CD14-positive monocyte (primary cell): Measurements from ENCODE around the gene PLVAP. TPM values are rescaled to one million over a fixed set of nuclear protein-coding genes. Genes with fewer than 3 reads are reported as not detected.

ENCODE experiments used
- DNase-seq, 3 donors: peaks; one replicate each; pipeline ENCODE4 v3.0.0-alpha.2; 2011 to 2022
- H2AFZ ChIP-seq: 2 replicates; pipeline ENCODE4 v1.6.0; 2012; ENCODE audit warnings: mild to moderate bottlenecking, low read depth, low read length, inconsistent platforms; ENCODE audit not compliant: insufficient read depth, poor library complexity, severe bottlenecking
- H3K27ac ChIP-seq, 2 donors: 1 replicate in 1 of 2; 2 replicates in 1 of 2; pipeline ENCODE4 v1.5.1; 2012 to 2013; ENCODE audit warnings: low read length in 2 of 2, control low read depth in 1 of 2, inconsistent platforms in 1 of 2, low read depth in 1 of 2, mild to moderate bottlenecking in 1 of 2
- H3K27me3 ChIP-seq, 2 donors: one replicate each; pipeline versions ENCODE4 v1.6.0 to v1.6.1; 2011 to 2013; ENCODE audit warnings: low read length in 2 of 2; ENCODE audit not compliant: control insufficient read depth in 2 of 2, insufficient read depth in 2 of 2
- H3K36me3 ChIP-seq, 2 donors: replicated peaks in 1 of 2; 1 replicate in 1 of 2; 2 replicates in 1 of 2; pipeline versions ENCODE4 v1.5.1 to v1.6.1; 2012 to 2013; ENCODE audit warnings: low read length in 2 of 2, control low read depth in 1 of 2, inconsistent platforms in 1 of 2, mild to moderate bottlenecking in 1 of 2; ENCODE audit not compliant: insufficient read depth in 2 of 2, control insufficient read depth in 1 of 2
- H3K4me1 ChIP-seq, 2 donors: 1 replicate in 1 of 2; 2 replicates in 1 of 2; pipeline versions ENCODE4 v1.5.1 to v1.6.1; 2012 to 2013; ENCODE audit warnings: low read length in 2 of 2, control low read depth in 1 of 2, inconsistent platforms in 1 of 2, mild to moderate bottlenecking in 1 of 2, moderate library complexity in 1 of 2; ENCODE audit not compliant: insufficient read depth in 2 of 2, control insufficient read depth in 1 of 2
- H3K4me2 ChIP-seq: replicated peaks from 2 replicates; pipeline ENCODE3; 2012; ENCODE audit warnings: low read length, moderate library complexity, mild to moderate bottlenecking; ENCODE audit not compliant: poor library complexity, severe bottlenecking; ENCODE audit errors: extremely low read depth
- H3K4me3 ChIP-seq, 3 experiments: fragments of 200-600 bp in 1 of 3; sonication (generic) in 1 of 3; replicated peaks in 1 of 3; 1 replicate in 2 of 3; 2 replicates in 1 of 3; pipeline ENCODE4 v1.5.1; 2011 to 2013; ENCODE audit warnings: low read length in 3 of 3, mild to moderate bottlenecking in 3 of 3, control low read depth in 2 of 3, low read depth in 2 of 3, inconsistent platforms in 1 of 3, moderate library complexity in 1 of 3
- H3K79me2 ChIP-seq: 2 replicates; pipeline ENCODE4 v1.6.0; 2012; ENCODE audit warnings: mild to moderate bottlenecking, control low read depth, inconsistent platforms, low read length, moderate library complexity; ENCODE audit not compliant: insufficient read depth
- H3K9ac ChIP-seq: 2 replicates; pipeline ENCODE4 v1.6.0; 2017; ENCODE audit warnings: low read length, mild to moderate bottlenecking; ENCODE audit not compliant: insufficient read depth, poor library complexity, severe bottlenecking
- H3K9me3 ChIP-seq, 2 donors: replicated peaks in 1 of 2; 1 replicate in 1 of 2; 2 replicates in 1 of 2; pipeline versions ENCODE4 v1.5.1 to v1.6.1; 2012 to 2013; ENCODE audit warnings: low read length in 2 of 2, control low read depth in 1 of 2; ENCODE audit not compliant: control insufficient read depth in 1 of 2, insufficient read depth in 1 of 2
- H4K20me1 ChIP-seq: 2 replicates; pipeline ENCODE4 v1.6.0; 2012; ENCODE audit warnings: mild to moderate bottlenecking, low read length, control low read depth, moderate library complexity; ENCODE audit not compliant: insufficient read depth
- H3K27ac Mint-ChIP-seq, 7 donors: one replicate each; pipeline ENCODE4 v1.8.0; 2020; ENCODE audit warnings: mild to moderate bottlenecking in 7 of 7, mixed read lengths in 7 of 7, moderate library complexity in 6 of 7, inconsistent platforms in 2 of 7
- H3K27me3 Mint-ChIP-seq, 3 donors: one replicate each; pipeline ENCODE4 v1.8.0; 2021 to 2022; ENCODE audit warnings: low read depth in 3 of 3, mild to moderate bottlenecking in 3 of 3, mixed read lengths in 3 of 3, moderate library complexity in 3 of 3, inconsistent platforms in 1 of 3
- H3K36me3 Mint-ChIP-seq, 2 donors: one replicate each; pipeline ENCODE4 v1.8.0; 2020; ENCODE audit warnings: mixed read lengths in 2 of 2, inconsistent platforms in 1 of 2, mild to moderate bottlenecking in 1 of 2
- H3K4me1 Mint-ChIP-seq: one replicate; pipeline ENCODE4 v1.8.0; 2020; ENCODE audit warnings: mild to moderate bottlenecking, mixed read lengths
- H3K4me3 Mint-ChIP-seq, 2 donors: one replicate each; pipeline ENCODE4 v1.8.0; 2020; ENCODE audit warnings: mild to moderate bottlenecking in 2 of 2, mixed read lengths in 2 of 2, moderate library complexity in 1 of 2
- H3K9me3 Mint-ChIP-seq, 7 donors: one replicate each; pipeline ENCODE4 v1.8.0; 2020 to 2022; ENCODE audit warnings: mixed read lengths in 7 of 7, mild to moderate bottlenecking in 6 of 7, moderate library complexity in 6 of 7, inconsistent platforms in 2 of 7
- WGBS: methylation state at CpG from one replicate; pipeline ENCODE4 v1.1.5; 2013; ENCODE audit warnings: missing lambda C conversion rate; ENCODE audit not compliant: insufficient coverage; 5-methylcytosine and 5-hydroxymethylcytosine counted together
- intact Hi-C, 2 donors: fragments of 100-400 bp; cut with micrococcal nuclease; formaldehyde crosslinking; loops; one replicate each; pipeline versions ENCODE4 v1.15.0 to v1.15.1; 2023
- polyA plus RNA-seq, 3 donors: library from polyadenylated mRNA; depleted of rRNA in 1 of 3; unstranded in 2 of 3; stranded (reverse) in 1 of 3; fragments of 300-500 nt in 2 of 3; fragments of >200 nt in 1 of 3; fragmentation: Illumina TruSeq in 2 of 3; gene quantifications; 1 replicate in 2 of 3; 2 replicates in 1 of 3; pipeline ENCODE4 v1.2.3, GENCODE V29; 2012 to 2021
- TF ChIP-seq, protein P1 (sequence below): fragments of 200-600 bp; IDR thresholded peaks from one replicate; pipeline ENCODE4 v1.8.0; 2022; ENCODE audit warnings: antibody characterized with exemption, mild to moderate bottlenecking

PLVAP gene
- polyA plus RNA-seq, 3 donors = 0.08 to 0.81 TPM; not detected in 1

DNA sequence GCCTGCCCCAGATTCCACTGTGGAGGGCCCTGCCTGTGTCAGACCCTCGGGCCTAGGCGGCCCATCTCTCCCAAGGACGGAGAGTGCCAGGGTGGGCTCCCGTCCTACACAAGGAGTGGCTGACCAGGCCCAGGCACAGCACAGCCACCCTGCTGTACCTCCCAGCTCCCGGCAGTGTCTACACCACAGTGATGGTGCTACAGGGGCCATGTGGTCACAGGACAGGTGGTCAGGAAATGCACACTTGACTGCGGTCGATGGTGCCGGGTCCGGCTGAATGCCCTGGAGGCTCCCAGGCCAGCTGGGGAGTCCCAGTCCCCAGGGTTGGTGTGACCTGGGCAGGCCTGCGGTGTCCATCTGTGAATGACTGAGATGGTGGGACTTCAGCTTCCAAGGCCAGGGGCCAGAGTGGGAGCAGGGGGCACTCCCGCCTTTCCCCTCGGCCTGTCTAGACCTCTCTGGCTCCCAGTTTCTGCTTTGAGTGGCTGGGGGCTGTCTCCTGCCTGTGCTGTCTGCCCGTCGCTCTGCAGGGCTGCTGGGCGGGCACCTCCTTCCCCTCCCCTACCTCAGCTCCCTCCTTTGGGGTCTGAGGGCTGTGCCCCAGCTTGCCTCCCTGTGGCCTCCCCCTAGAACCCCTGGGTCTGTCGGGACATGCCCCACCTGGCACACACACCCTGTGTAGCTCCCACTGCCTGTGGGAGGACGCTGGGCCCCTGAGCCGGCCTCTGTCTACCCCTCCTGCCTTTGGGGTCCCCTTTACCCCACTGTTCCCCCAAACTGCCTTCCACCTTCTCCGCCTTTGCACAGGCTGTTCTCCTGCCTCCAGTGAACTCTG is 55.3 kb downstream of the PLVAP start:
- Histone ChIP-seq H3K36me3 (peaks cover 39 to 51% of the 10 kb centered on the region in 2 donors), H3K9me3 (no peaks in the 10 kb centered on the region), H3K9ac (no peak overlapping the region), H3K27me3 (peaks cover 0 to 2% of the 10 kb centered on the region in 2 donors), H3K4me2 (no peak overlapping the region), H2AFZ (no peak overlapping the region), H3K27ac (no peak overlapping the region), H3K4me1 (peaks cover 12 to 17% of the 10 kb centered on the region in 2 donors), H3K79me2 (no peaks in the 10 kb centered on the region), H3K4me3 (no peak overlapping the region), H4K20me1 (peaks cover 28% of the 10 kb centered on the region)
- no peak overlapping the region for H3K4me3 Mint-ChIP-seq
- H3K36me3 Mint-ChIP-seq = peaks cover 30 to 72% of the 10 kb centered on the region in 2 donors
- H3K27me3 Mint-ChIP-seq = peaks cover 3 to 20% (median 10%) of the 10 kb centered on the region in 3 donors
- peaks cover 0 to 2% (median 0%) of the 10 kb centered on the region in 7 donors for H3K9me3 Mint-ChIP-seq
- 92% methylated on average over 19 of the region's 19 CpGs for WGBS
- TF ChIP-seq, protein P1, sequence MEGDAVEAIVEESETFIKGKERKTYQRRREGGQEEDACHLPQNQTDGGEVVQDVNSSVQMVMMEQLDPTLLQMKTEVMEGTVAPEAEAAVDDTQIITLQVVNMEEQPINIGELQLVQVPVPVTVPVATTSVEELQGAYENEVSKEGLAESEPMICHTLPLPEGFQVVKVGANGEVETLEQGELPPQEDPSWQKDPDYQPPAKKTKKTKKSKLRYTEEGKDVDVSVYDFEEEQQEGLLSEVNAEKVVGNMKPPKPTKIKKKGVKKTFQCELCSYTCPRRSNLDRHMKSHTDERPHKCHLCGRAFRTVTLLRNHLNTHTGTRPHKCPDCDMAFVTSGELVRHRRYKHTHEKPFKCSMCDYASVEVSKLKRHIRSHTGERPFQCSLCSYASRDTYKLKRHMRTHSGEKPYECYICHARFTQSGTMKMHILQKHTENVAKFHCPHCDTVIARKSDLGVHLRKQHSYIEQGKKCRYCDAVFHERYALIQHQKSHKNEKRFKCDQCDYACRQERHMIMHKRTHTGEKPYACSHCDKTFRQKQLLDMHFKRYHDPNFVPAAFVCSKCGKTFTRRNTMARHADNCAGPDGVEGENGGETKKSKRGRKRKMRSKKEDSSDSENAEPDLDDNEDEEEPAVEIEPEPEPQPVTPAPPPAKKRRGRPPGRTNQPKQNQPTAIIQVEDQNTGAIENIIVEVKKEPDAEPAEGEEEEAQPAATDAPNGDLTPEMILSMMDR = no peak
- H3K27ac Mint-ChIP-seq = peak overlapping the region in 1 of 7 donors; percentile 68
- intact Hi-C loops = no loop called here
- H3K4me1 Mint-ChIP-seq = peaks cover 14% of the 10 kb centered on the region
- peak in 1 of 3 donors; percentile 2 for DNase-seq

DNA sequence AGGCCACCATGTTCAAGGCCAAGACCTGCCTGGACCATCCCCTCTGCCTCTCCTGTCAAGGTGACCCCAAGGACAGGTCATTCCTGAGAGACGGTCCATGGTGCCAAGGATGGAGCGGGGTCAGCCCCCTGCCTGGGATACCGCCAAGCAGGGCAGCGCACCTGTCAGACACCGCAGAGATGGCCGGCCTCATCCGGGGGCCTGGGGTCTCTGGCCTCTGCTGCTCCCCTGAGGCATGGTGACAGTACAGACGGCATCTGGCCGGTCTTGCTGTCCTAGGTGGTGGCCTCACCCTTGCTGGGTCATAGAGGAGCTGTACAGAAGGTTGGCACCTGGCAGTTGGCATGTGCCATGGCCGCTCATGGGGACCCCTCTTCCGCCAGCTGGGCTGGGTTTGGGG is 56.7 kb downstream of the PLVAP start:
- Histone ChIP-seq H2AFZ (no peak overlapping the region), H3K27ac (no peak overlapping the region), H3K9me3 (no peaks in the 10 kb centered on the region), H3K4me3 (no peak overlapping the region), H3K4me2 (no peak overlapping the region), H3K36me3 (peaks cover 48 to 50% of the 10 kb centered on the region in 2 donors), H3K27me3 (peaks cover 0 to 2% of the 10 kb centered on the region in 2 donors), H3K4me1 (peaks cover 12 to 18% of the 10 kb centered on the region in 2 donors), H3K9ac (no peak overlapping the region), H4K20me1 (peaks cover 28% of the 10 kb centered on the region), H3K79me2 (no peaks in the 10 kb centered on the region)
- peaks cover 0 to 2% (median 0%) of the 10 kb centered on the region in 7 donors for H3K9me3 Mint-ChIP-seq
- peaks cover 18% of the 10 kb centered on the region for H3K4me1 Mint-ChIP-seq
- peaks cover 41 to 78% of the 10 kb centered on the region in 2 donors for H3K36me3 Mint-ChIP-seq
- no peak overlapping the region for H3K27ac Mint-ChIP-seq
- peaks cover 4 to 18% (median 10%) of the 10 kb centered on the region in 3 donors for H3K27me3 Mint-ChIP-seq
- DNase-seq = no peak
- TF ChIP-seq, protein P1 = no peak
- intact Hi-C loops = no loop called here
- H3K4me3 Mint-ChIP-seq = no peak overlapping the region
- WGBS = 83% methylated on average over 10 of the region's 11 CpGs
